Fibroblast of skin of left quadriceps (primary cell): ENCODE results near the gene TBR1.

Source experiments
- DNase-seq, 2 experiments: peaks; one replicate each; pipeline ENCODE4 v3.0.0-alpha.2; 2013; ENCODE audit warnings: low read depth in 2 of 2

The TBR1 gene

DNA sequence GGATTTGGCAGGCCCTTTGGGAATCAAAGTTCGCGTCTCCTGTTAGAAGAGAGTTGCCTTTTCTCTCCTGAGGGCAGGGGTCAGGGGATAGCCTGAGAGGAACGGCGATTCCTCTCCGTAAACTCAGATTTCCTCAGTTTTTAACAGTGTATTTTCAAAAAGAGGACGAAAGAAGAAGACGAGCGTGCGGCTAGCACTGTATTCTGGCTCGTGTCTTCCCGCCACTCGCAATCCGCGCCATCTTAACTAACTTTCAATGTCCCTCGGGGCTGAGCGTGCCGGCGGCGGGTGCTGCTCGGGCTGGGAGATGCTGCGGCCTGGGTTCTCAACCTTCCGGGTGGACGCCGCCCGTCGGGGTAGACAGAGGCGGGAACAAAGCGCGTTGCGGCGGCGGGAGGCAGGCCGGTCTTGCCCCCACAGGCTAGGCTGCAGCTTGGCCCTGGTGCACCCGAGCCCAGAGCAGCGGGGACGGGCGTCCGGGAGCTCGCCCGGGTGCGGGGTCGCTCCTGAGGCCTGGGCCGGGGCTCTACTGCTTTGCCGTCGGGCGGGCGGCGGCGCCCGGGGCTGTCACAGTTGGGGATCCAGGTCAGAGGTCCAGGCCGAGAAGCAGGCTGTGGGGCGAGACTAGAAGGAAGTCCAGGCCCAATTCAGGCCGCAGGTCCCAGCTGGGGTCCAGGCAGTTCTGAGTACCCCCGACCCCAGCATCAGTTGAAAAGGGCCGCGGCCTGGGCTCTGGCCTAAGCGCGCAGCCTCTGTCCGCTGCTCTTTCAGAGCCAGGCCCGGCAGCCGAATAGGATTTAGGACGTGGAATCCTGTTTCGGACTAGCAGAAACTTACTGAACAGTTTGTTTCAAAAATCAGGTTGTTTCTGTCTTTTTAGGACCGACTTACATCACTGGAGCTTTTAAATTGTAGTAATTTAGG lies 11.8 kb downstream of the TBR1 start:
- DNase-seq = no peak

- DNase-seq = no peak
Observed at GRCh38 chr2:161430386-161430785, 14.3 kb downstream of the TBR1 start.

- DNase-seq = no peak
Observed at GRCh38 chr2:161432107-161432506, 16.0 kb downstream of the TBR1 start.

DNA sequence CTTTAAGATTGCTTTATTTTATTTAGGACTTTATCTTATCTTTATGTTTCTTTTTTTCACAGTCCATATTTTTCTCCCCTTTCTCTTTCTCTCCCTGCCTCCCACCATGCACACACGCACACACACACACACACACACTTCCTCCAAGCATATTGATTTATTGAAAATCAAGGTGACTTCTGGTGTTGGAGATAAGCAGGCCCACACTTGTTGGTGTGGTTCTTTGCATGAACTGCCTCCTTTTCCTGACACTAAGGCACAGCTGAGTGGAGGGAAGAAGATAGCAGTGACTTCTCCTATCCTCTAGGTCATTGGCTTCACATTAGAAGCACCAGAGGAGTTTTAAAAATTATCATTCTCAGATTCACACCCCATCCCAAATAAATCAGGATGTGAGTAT lies 18.0 kb downstream of the TBR1 start:
- no peak for DNase-seq

DNA sequence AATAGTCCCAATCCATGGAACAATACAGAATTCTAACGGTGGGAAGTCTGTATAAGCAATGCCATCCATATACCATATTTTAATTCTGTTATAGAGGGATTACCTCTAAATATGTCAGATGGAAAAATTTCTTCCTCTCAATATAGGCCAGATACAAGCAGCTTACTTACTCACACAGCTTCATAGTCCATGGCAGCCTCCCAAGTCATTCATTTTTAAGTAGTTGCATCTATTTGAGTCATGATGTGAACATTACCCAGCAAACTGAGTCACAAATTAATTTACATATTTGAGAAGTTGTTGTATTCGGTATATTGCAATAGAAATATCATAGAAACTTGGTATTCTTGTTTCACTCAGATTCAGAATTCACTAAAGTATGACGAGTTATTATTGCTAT lies 20.3 kb downstream of the TBR1 start:
- DNase-seq = peak; percentile 68 to 71

GRCh38 chr2:161438598-161438997 lies 22.5 kb downstream of the TBR1 start:
- no peak for DNase-seq

DNA sequence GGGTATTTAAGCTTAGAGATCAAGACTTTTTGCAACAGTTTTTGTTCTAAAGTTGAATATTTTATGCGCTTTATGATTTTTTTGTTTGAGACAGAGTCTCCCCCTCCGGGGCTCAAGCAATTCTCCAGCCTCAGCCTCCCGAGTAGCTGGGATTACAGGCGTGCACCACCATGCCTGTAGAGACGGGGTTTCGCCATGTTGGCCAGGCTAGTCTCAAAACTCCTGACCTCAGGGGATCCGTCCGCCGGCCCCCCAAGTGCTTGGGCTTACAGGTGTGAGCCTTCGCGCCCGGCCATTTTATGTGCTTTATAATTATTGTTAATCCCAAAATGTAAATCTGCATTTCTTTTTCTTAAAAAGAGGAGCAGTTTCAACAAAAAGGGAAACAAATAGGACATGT lies 29.0 kb downstream of the TBR1 start:
- DNase-seq = no peak

DNA sequence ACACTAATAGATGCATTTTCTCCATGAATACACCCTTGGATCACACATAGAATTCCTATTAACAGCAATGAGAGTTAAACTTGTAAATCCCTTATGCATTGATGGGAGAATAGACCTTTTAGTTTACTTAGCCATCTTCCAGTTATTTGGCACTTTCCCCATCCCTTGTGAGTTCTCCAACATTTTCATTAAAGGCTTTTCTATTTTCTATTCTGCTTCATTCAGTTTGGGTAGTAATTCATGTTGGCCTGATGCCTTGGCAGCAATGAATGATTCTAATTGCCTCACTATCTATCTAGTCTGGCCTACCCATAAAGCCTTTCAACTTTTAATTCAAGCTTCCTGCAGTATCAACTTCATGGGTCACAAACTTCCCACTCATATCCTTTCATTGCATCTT lies 32.3 kb downstream of the TBR1 start:
- no peak for DNase-seq

DNA sequence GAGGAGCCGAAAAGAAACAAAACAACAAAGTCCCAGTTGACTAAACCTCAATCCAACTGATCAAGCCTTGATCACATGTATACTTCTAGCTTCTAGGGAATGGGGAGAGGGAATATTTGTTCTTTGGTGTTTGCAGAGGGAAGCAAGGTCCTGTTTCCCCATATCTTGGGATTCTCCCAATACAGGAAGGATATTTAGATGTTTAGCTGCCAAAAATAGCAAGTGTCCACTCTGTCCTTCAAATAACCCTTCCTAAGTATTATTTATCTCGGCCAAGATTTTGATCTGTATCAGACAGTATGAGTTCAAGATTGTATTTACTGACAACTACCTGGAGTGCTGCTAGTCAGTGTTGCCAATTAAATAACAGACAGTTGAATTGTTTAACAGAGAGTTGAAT lies 55.5 kb downstream of the TBR1 start:
- no peak for DNase-seq

DNA sequence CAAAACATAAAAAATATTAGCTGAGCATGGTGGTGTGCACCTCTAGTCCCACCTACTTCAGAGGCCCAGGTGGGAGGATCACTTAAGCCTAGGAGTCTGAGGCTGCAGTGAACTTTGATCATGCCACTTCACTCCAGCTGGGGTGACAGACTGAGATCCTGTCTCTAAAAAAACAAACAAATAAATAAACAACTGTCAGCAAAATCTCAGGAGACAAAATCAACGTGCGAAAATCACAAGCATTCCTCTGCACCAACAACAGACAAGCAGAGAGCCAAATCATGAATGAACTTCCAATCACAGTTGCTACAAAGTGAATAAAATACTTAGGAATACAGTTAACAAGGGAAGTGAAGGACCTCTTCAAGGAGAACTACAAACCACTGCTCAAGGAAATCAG lies 58.8 kb downstream of the TBR1 start:
- DNase-seq = no peak
